ENCODE data around the gene OXT.
A peak's percentile ranks its signal among the peaks of the same experiment; 100 is the strongest.

Gene OXT

GRCh38 chr20:3088031-3088430 lies 16.6 kb downstream of the OXT start:
- POLR2A ChIA-PET, result no interaction called here

GRCh38 chr20:3090565-3090964 lies 19.1 kb downstream of the OXT start:
- Histone ChIP-seq H3K9me3 (ENCODE audit: control insufficient read depth, insufficient read depth, low read depth, low read length) (no peaks in the 10 kb centered on the region), H3K4me1 (ENCODE audit: control insufficient read depth, insufficient read depth, low read length) (no peaks in the 10 kb centered on the region), H3K36me3 (ENCODE audit: control insufficient read depth in 2 of 2, insufficient read depth in 1 of 2, low read length in 2 of 2) (no peaks in the 10 kb centered on the region), H3K27ac (ENCODE audit: extremely low read depth, low read depth, low read length) (no peak overlapping the region), H3K4me3 (ENCODE audit: low read depth, low read length) (no peak overlapping the region)
- POLR2A ChIA-PET, result interaction anchor here (0.6 kb wide), 1 partner anchor 62 kb away, joined by 3 read pairs; no protein-coding TSS in a partner anchor
- no peak for TF ChIP-seq ZNF701 (tag by site-specific recombination; IDR thresholded peaks at IDR 0.05)
- TF ChIP-seq ZNF548 (tag by site-specific recombination; IDR thresholded peaks at IDR 0.05), result no peak
- no peak for TF ChIP-seq ZSCAN30 (tag by site-specific recombination; IDR thresholded peaks at IDR 0.05)
- TF ChIP-seq MYNN (tag by site-specific recombination; IDR thresholded peaks at IDR 0.05; ENCODE audit: borderline replicate concordance), result no peak
- no peak for TF ChIP-seq ZEB2 (tag by site-specific recombination; IDR thresholded peaks at IDR 0.05)
- TF ChIP-seq ZNF544 (tag by site-specific recombination; IDR thresholded peaks at IDR 0.05), result no peak
- no peak for TF ChIP-seq ZNF610 (tag by site-specific recombination; IDR thresholded peaks at IDR 0.05; ENCODE audit: borderline replicate concordance)
- TF ChIP-seq YY1 (tag by site-specific recombination; IDR thresholded peaks at IDR 0.05), result no peak
- TF ChIP-seq ELK4 (IDR thresholded peaks at IDR 0.05; ENCODE audit: borderline replicate concordance, low read depth, low read length), result no peak
- TF ChIP-seq ZNF221 (tag by site-specific recombination; IDR thresholded peaks at IDR 0.05; ENCODE audit: borderline replicate concordance), result no peak
- TF ChIP-seq, protein P1, sequence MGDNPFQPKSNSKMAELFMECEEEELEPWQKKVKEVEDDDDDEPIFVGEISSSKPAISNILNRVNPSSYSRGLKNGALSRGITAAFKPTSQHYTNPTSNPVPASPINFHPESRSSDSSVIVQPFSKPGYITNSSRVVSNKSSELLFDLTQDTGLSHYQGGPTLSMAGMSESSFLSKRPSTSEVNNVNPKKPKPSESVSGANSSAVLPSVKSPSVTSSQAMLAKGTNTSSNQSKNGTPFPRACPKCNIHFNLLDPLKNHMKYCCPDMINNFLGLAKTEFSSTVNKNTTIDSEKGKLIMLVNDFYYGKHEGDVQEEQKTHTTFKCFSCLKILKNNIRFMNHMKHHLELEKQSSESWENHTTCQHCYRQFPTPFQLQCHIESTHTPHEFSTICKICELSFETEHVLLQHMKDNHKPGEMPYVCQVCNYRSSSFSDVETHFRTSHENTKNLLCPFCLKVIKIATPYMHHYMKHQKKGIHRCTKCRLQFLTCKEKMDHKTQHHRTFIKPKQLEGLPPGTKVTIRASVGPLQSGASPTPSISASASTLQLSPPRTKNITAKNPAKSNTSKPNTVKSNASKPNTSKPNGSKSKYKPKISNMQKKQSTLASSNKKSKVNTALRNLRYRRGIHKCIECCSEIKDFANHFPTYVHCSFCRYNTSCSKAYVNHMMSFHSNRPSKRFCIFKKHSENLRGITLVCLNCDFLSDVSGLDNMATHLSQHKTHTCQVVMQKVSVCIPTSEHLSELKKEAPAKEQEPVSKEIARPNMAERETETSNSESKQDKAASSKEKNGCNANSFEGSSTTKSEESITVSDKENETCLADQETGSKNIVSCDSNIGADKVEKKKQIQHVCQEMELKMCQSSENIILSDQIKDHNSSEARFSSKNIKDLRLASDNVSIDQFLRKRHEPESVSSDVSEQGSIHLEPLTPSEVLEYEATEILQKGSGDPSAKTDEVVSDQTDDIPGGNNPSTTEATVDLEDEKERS (tag by site-specific recombination; IDR thresholded peaks at IDR 0.05), result no peak
- no peak for TF ChIP-seq ZNF138 (tag by site-specific recombination; IDR thresholded peaks at IDR 0.05; ENCODE audit: borderline replicate concordance)
- no peak for TF ChIP-seq ZNF514 (tag by site-specific recombination; IDR thresholded peaks at IDR 0.05)
- no peak for TF ChIP-seq EGR2 (tag by site-specific recombination; IDR thresholded peaks at IDR 0.05; ENCODE audit: low read depth)
- TF ChIP-seq ZNF174 (tag by site-specific recombination; IDR thresholded peaks at IDR 0.05), result no peak
- TF ChIP-seq ZNF621 (tag by site-specific recombination; IDR thresholded peaks at IDR 0.05), result no peak
- CTCF ChIA-PET, result interaction anchor here (1.5 kb wide), 1 partner anchor 38 kb away, joined by 5 read pairs; no protein-coding TSS in a partner anchor

More at GRCh38 chr20:3088031-3088430, 16.6 kb downstream of the OXT start:
- no peaks in the 10 kb centered on the region for H3K9me3 ChIP-seq (ENCODE audit: control insufficient read depth, insufficient read depth, low read depth, low read length)
- no peak overlapping the region for H3K27ac ChIP-seq (ENCODE audit: extremely low read depth, low read depth, low read length)
- no peak for TF ChIP-seq KLF7 (tag by site-specific recombination; IDR thresholded peaks at IDR 0.05; ENCODE audit: borderline replicate concordance)
- TF ChIP-seq GLIS1 (tag by site-specific recombination; IDR thresholded peaks at IDR 0.05), result peak; percentile 54
- CTCF ChIA-PET, result interaction anchor here (1.2 kb wide), 1 partner anchor 16 kb away, joined by 3 read pairs; no protein-coding TSS in a partner anchor
- H3K36me3 ChIP-seq (ENCODE audit: control insufficient read depth in 2 of 2, insufficient read depth in 1 of 2, low read length in 2 of 2), result no peaks in the 10 kb centered on the region
- H3K4me3 ChIP-seq (ENCODE audit: low read depth, low read length), result no peak overlapping the region
- no peaks in the 10 kb centered on the region for H3K4me1 ChIP-seq (ENCODE audit: control insufficient read depth, insufficient read depth, low read length)
